Thyroid gland (tissue), 4 donors: ENCODE data around the gene PTCSC3.

ENCODE experiments used
- POLR2A ChIP-seq, 2 donors: fragments of 450-650 bp; IDR thresholded peaks; one replicate each; pipeline ENCODE4 v1.6.1; 2017; ENCODE audit warnings: antibody characterized with exemption in 2 of 2, mild to moderate bottlenecking in 2 of 2, moderate library complexity in 1 of 2
- TF ChIP-seq, protein P1 (sequence below), 6 experiments: fragments of 200-600 bp in 3 of 6; fragments of 450-650 bp in 3 of 6; sonication (generic) in 3 of 6; IDR thresholded peaks; one replicate each; pipeline ENCODE4 v1.5.1; 2016 to 2019; ENCODE audit warnings: antibody characterized with exemption in 6 of 6, mild to moderate bottlenecking in 2 of 6, inconsistent platforms in 1 of 6, moderate library complexity in 1 of 6

DNA sequence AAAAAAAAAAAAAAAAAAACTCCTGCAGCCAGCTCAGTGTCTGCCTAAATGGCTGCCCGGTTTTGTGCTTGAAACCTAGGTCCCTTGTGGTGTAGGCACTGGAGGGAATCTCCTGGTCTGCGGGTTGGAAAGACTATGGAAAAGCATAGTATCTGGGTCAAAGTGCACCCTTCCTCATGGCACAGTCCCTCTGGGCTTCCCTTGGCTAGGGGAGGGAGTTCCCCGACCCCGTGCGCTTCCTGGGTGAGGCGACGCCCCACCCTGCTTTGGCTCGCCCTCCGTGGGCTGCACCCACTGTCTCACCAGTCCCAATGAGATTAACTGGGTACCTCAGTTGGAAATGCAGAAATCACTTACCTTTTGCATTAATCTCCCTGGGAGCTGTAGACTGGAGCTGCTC, 14.3 kb downstream of the PTCSC3 start:
- TF ChIP-seq, protein P1, sequence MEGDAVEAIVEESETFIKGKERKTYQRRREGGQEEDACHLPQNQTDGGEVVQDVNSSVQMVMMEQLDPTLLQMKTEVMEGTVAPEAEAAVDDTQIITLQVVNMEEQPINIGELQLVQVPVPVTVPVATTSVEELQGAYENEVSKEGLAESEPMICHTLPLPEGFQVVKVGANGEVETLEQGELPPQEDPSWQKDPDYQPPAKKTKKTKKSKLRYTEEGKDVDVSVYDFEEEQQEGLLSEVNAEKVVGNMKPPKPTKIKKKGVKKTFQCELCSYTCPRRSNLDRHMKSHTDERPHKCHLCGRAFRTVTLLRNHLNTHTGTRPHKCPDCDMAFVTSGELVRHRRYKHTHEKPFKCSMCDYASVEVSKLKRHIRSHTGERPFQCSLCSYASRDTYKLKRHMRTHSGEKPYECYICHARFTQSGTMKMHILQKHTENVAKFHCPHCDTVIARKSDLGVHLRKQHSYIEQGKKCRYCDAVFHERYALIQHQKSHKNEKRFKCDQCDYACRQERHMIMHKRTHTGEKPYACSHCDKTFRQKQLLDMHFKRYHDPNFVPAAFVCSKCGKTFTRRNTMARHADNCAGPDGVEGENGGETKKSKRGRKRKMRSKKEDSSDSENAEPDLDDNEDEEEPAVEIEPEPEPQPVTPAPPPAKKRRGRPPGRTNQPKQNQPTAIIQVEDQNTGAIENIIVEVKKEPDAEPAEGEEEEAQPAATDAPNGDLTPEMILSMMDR (IDR thresholded peaks at IDR 0.05) = no peak
- TF ChIP-seq POLR2A (IDR thresholded peaks at IDR 0.05) = no peak
